Esophagus squamous epithelium (tissue), 5 donors: Measurements from ENCODE around the gene PILRB. TPM values are rescaled to one million over a fixed set of nuclear protein-coding genes. Genes with fewer than 3 reads are reported as not detected.

ENCODE experiments used
- DNase-seq: peaks from one replicate; lab custom pipeline; 2025; lab: John Stamatoyannopoulos, UW
- H3K27ac ChIP-seq, 4 donors: fragments of 200-600 bp; sonication (generic); one replicate each; pipeline ENCODE4 v1.5.1; 2016 to 2019; ENCODE audit warnings: mild to moderate bottlenecking in 1 of 4
- H3K27me3 ChIP-seq, 4 donors: fragments of 200-600 bp; sonication (generic); 1 replicate in 3 of 4; 2 replicates in 1 of 4; pipeline versions ENCODE4 v1.5.1 to v1.6.0; 2017 to 2021; ENCODE audit warnings: antibody characterized with exemption in 1 of 4
- H3K36me3 ChIP-seq, 3 donors: fragments of 200-600 bp; sonication (generic); one replicate each; pipeline ENCODE4 v1.5.1; 2016 to 2019
- H3K4me1 ChIP-seq, 3 donors: fragments of 200-600 bp; sonication (generic); one replicate each; pipeline ENCODE4 v1.5.1; 2017 to 2019
- H3K4me3 ChIP-seq, 4 donors: fragments of 200-600 bp; sonication (generic); 1 replicate in 3 of 4; 2 replicates in 1 of 4; pipeline ENCODE4 v1.5.1; 2016 to 2019; ENCODE audit warnings: mild to moderate bottlenecking in 2 of 4, moderate library complexity in 1 of 4
- H3K9me3 ChIP-seq, 3 donors: fragments of 200-600 bp; sonication (generic); one replicate each; pipeline ENCODE4 v1.5.1; 2016 to 2019
- POLR2A ChIP-seq, 4 donors: fragments of 450-650 bp; IDR thresholded peaks; one replicate each; pipeline ENCODE4 v1.6.1; 2017; ENCODE audit warnings: antibody characterized with exemption in 4 of 4, mild to moderate bottlenecking in 4 of 4, moderate library complexity in 3 of 4
- WGBS, 2 donors: methylation state at CpG; one replicate each; pipeline ENCODE4 v1.1.5; 2018; 5-methylcytosine and 5-hydroxymethylcytosine counted together
- intact Hi-C: fragments of 100-400 bp; cut with DNase I; formaldehyde crosslinking; loops from one replicate; pipeline ENCODE4 v1.15.0; 2022
- total RNA-seq, 4 donors: library from RNA; depleted of rRNA; stranded (reverse); fragments of >200 nt; gene quantifications; one replicate each; pipeline ENCODE4 v1.1.0, GENCODE V29; 2016
- TF ChIP-seq, protein P1 (sequence below), 6 experiments: fragments of 450-650 bp in 4 of 6; fragments of 200-600 bp in 2 of 6; sonication (generic) in 2 of 6; IDR thresholded peaks; one replicate each; pipeline ENCODE4 v1.5.1; 2016 to 2019; ENCODE audit warnings: antibody characterized with exemption in 6 of 6, mild to moderate bottlenecking in 4 of 6, moderate library complexity in 4 of 6
- donor health status: DM: yes; HTN: yes; CAD: no.

PILRB gene
- total RNA-seq, 4 donors from 2014 or later, result 11.1 to 38.1 (median 25.7) TPM

DNA sequence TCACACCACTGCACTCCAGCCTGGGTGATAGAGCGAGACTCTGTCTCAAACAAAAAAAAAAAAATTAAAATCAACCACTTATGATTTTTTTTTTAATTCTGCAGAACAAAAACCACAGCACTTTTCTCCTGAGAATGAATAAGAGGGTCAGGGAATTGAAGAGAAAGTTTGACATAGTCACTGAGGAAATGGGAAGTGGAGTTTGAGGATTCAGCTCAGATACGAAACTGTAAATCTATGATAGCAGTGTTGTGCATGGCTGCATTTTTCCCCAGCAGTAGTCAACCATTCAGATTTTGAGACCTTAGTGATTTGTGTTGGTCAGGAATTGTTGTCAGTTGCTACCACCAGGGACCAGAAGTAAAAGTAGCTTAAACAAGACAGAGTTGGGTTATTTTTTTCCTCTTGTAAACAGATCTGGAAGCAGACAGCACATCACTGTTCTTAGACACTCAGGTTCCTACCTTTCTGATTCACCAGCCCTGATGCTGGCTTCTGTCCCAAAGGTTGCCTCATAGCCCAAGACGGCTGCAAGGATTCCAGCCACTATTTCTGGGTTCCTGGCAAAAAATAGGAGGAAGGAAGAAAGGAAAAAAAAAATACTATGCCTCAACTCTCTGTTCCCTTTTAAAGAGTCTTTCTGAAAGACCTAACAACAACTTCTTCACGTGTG, 35.5 kb downstream of the PILRB start:
- intact Hi-C loops, result no loop called here
- H3K4me1 ChIP-seq, result peaks cover 0 to 4% (median 0%) of the 10 kb centered on the region in 3 donors
- no peaks in the 10 kb centered on the region for H3K9me3 ChIP-seq
- no peak overlapping the region for H3K4me3 ChIP-seq
- H3K27me3 ChIP-seq, result no peaks in the 10 kb centered on the region
- H3K36me3 ChIP-seq, result no peaks in the 10 kb centered on the region
- WGBS, 2 donors, result 55 to 58% methylated on average over 4 of the region's 4 CpGs
- DNase-seq, result no peak
- no peak for TF ChIP-seq POLR2A (IDR thresholded peaks at IDR 0.05)
- TF ChIP-seq, protein P1, sequence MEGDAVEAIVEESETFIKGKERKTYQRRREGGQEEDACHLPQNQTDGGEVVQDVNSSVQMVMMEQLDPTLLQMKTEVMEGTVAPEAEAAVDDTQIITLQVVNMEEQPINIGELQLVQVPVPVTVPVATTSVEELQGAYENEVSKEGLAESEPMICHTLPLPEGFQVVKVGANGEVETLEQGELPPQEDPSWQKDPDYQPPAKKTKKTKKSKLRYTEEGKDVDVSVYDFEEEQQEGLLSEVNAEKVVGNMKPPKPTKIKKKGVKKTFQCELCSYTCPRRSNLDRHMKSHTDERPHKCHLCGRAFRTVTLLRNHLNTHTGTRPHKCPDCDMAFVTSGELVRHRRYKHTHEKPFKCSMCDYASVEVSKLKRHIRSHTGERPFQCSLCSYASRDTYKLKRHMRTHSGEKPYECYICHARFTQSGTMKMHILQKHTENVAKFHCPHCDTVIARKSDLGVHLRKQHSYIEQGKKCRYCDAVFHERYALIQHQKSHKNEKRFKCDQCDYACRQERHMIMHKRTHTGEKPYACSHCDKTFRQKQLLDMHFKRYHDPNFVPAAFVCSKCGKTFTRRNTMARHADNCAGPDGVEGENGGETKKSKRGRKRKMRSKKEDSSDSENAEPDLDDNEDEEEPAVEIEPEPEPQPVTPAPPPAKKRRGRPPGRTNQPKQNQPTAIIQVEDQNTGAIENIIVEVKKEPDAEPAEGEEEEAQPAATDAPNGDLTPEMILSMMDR (IDR thresholded peaks at IDR 0.05), result no peak
- H3K27ac ChIP-seq, result no peak overlapping the region

DNA sequence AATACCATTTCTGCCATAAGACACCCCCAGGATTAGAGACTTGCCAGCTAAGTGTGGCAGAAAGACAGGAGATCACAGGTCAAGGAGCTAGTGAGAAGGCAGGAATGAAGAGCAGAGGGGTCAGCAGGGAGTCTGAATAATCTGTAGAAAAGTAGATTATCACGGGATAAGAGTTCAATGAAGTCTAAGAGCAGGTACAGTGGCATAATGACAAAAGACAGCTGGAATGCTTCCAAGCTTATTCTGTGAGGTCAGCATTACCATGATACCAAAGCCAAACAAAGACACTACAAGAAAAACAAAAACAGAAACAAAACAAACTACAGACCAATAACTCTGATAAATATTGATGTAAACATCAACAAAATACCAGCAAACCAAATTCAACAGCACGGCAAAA, 36.2 kb downstream of the PILRB start:
- peaks cover 0 to 4% (median 0%) of the 10 kb centered on the region in 3 donors for H3K4me1 ChIP-seq
- intact Hi-C loops, result no loop called here
- WGBS, 2 donors, result 70 to 74% methylated on average over 2 of the region's 2 CpGs
- no peaks in the 10 kb centered on the region for H3K36me3 ChIP-seq
- TF ChIP-seq, protein P1 (IDR thresholded peaks at IDR 0.05), result no peak
- TF ChIP-seq POLR2A (IDR thresholded peaks at IDR 0.05), result no peak
- no peak overlapping the region for H3K27ac ChIP-seq
- no peak overlapping the region for H3K4me3 ChIP-seq
- DNase-seq, result no peak
- no peaks in the 10 kb centered on the region for H3K9me3 ChIP-seq
- no peaks in the 10 kb centered on the region for H3K27me3 ChIP-seq

DNA sequence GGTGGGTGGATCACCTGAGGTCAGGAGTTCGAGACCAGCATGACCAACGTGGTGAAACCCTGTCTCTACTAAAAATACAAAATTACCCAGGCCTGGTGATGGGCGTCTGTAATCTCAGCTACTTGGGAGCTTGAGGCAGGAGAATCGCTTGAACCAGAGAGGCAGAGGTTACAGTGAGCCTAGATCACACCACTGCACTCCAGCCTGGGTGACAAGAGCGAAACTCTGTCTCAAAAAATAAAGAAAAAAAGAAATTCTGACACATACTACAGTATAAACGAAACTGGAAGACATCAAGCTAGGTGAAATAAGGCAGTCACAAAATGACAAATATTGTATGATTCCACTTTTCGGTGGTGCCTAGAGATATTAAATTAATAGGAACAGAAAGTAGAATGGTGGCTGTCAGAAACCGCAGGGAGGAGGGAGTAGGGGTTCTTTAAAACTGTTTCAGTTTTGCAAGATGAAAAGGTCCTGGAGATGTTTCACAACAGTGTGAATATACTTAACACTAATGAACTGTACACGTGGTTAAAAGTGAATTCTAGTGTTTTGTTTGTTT, 38.6 kb downstream of the PILRB start:
- DNase-seq, result no peak
- H3K4me3 ChIP-seq, result no peak overlapping the region
- H3K27me3 ChIP-seq, result no peaks in the 10 kb centered on the region
- TF ChIP-seq, protein P1 (IDR thresholded peaks at IDR 0.05), result no peak
- no peak for TF ChIP-seq POLR2A (IDR thresholded peaks at IDR 0.05)
- 52 to 68% methylated on average over 9 of the region's 9 CpGs for WGBS, 2 donors
- H3K9me3 ChIP-seq, result no peaks in the 10 kb centered on the region
- no peak overlapping the region for H3K27ac ChIP-seq
- intact Hi-C loops, result no loop called here
- peaks cover 0 to 4% (median 0%) of the 10 kb centered on the region in 3 donors for H3K4me1 ChIP-seq
- no peaks in the 10 kb centered on the region for H3K36me3 ChIP-seq

DNA sequence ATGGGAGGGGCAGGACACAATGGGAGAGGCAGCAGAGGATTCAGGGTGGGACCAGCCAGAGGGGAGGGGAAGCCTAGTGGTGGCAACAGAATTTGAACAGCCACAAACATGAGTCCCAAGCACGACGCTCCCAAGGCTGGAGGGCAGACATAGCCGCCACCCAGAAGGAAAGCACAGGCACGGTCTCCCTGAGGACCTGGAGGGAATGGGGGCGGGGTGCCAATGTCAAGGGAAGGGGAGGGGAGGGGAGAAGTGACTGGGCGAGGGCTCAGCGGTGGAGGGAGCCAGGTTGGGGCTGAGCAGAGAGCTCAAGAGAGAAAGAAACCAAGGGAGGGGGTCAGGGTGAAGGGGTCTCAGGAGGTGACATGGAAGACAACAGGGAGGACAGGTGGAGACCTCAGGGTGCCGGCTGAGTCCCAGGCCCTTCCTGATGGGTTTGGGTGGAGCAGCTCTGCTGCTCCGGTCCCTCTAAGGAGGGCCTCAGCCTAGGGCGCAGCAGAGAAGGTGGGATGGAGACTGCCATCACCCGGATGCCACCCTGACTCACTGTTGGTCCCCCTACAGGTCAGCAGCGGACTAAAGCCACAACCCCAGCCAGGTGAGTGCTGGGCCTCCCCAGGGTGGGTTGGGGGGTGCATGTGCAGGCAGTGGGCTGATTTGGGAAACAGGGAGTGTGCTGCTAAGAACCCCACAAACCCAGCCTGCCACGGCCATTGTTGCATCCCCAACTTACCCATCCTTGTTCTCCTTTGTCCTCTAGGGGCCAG, 39.6 kb downstream of the PILRB start:
- WGBS, 2 donors, result 54 to 72% methylated on average over 10 to 11 of the region's 13 CpGs

More for the DNA sequence above, 39.6 kb downstream of the PILRB start:
- Histone ChIP-seq H3K9me3 (no peaks in the 10 kb centered on the region), H3K4me3 (no peak overlapping the region), H3K27me3 (no peaks in the 10 kb centered on the region), H3K36me3 (no peaks in the 10 kb centered on the region), H3K27ac (no peak overlapping the region), H3K4me1 (peaks cover 0 to 4% (median 0%) of the 10 kb centered on the region in 3 donors)
- TF ChIP-seq POLR2A (IDR thresholded peaks at IDR 0.05), result no peak
- TF ChIP-seq, protein P1 (IDR thresholded peaks at IDR 0.05), result no peak
- intact Hi-C loops, result no loop called here
- no peak for DNase-seq
